OCI-M2 (cell line): ENCODE results near the gene SPATS2L.

Experiments
- DNase-seq: peaks from one replicate; lab custom pipeline; 2025; ENCODE audit not compliant: unreplicated experiment; lab: John Stamatoyannopoulos, UW

The SPATS2L gene

DNA sequence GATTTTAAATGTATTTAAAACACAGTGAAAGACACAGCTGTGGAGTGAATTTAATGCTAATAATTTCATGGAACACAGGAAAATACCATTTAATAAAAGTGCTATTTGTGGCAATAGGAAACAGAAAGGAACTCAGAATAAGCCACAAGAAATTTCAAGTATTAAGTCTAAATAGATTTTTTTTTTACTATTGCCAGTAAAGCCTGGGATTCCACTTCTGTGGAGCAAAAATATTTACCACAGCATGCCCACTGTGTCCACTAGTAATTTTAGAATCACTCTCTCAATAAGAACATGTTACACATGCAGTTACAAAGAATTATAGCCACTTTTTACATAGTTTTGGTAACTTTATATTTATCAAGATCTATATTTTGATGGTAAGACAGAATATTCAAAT is 186.2 kb downstream of the SPATS2L start:
- DNase-seq, result no peak

DNA sequence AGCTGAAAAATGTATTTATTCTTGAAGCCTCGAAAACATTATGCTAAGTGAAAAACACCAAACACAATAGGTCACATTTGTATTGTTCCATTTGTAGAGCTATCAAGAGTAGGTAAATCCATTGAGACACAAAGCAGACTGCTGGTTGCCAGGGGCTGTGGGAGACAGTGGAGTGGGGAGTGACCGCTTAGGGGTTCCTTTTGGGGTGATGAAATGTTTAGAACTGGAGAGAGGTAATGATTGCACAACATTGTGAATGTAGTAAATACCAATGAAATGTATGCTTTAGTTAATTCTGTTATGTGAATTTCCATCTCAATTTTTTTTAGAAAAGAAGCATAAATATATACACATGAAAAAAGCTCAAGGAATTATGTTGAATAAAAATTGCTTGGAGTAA is 187.6 kb downstream of the SPATS2L start:
- no peak for DNase-seq

DNA sequence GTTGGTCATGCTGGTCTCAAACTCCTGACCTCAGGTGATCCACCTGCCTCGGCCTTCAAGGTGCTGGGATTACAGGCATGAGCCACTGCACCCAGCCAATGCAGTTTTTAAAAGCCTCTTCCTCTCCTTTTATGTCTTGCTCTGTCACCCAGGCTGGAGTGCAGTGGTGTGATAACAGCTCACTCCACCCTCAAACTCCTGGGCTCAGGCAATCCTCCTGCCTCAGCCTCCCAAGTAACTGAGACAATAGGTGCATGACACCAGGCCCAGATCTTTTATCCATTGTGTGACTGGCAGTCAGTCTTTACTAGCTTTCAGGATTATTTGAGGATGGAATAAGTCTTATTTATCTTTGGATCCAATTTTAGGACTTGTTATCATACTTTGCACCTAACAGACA is 190.2 kb downstream of the SPATS2L start:
- no peak for DNase-seq

GRCh38 chr2:200498402-200499162 is 192.1 kb downstream of the SPATS2L start:
- no peak for DNase-seq

DNA sequence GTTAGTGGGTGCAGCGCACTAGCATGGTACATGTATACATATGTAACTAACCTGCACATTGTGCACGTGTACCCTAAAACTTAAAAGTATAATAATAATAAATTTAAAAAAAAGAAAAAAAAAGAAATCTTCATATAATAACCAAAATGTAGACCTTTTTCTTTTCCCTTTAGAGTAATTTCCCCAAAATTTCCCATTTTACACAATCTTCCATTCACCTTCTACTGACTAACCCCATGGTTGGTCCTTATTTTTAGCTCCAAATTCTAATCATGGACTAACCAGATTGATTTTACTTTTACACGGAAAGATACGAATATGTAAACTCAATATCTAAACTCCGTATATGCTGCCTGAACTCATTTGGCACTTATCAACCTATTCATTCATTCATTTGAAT is 195.7 kb downstream of the SPATS2L start:
- DNase-seq, result no peak

DNA sequence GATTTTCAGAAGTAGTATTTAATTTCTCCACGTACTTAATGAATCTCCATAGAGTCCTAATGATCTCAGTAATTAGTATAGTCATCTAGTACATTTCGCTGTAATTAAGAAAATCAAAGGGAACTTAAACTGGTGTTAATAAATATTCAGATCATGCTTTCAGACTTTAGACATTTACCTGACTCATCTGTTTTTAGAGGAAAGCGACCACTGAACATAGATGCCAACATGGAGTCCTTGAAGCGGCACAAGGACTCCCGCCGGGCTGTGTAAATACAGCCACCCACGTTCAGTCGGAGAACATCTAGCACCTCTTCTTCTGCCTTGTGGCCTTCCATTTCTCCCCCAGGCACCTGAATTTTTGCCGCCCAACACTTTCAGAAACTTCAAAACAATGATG is 200.2 kb downstream of the SPATS2L start:
- no peak for DNase-seq

GRCh38 chr2:200507179-200507578 is 200.7 kb downstream of the SPATS2L start:
- no peak for DNase-seq

- no peak for DNase-seq
These were observed 202.7 kb downstream of the SPATS2L start for GRCh38 chr2:200509235-200509611.

DNA sequence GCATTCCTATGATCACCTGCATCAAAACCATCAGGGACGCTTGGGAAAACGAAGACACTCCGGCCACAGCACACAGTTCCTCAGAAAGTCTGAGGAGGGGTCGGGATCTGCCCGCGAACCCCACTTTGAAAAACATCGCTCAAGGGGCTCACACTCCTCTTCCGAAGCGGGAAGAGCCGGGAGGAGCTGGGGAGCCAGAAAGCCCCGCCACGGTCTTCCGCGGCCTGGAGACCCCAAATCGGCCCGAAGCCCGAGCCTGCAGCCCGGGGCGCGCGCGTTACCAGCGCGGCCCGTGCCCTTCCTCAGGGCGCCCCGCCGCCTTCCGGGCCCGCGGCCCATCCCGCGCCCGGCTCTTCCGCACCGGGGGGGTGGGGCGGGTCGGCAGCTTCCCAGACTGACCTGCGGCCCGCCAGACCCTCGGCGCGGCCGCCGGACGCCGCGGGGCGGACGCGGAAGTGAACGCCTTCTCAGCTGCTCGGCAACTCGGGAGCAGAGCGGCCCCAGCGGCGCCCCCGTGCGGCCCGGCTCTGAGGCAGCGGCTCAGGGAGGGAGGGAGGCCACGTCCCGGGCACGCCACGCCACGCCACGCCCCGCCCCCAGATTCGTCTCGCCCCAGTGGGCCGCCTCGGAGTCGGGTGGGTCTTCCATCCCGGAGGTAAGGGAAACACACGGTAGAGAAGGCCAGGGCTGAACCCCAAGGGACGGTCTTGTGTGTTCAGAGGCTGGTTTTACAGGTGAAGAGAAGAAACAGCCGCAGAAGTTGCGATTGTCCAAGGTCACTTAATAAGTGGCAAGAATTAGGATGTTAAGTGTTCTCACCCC is 203.3 kb downstream of the SPATS2L start, which contains the start of gene KCTD18:
Gene KCTD18, minus strand, starts transcription at position 457 of the 822 bp plus-strand sequence. CDS start 3,052 bp downstream, outside the sequence.
- no peak for DNase-seq

DNA sequence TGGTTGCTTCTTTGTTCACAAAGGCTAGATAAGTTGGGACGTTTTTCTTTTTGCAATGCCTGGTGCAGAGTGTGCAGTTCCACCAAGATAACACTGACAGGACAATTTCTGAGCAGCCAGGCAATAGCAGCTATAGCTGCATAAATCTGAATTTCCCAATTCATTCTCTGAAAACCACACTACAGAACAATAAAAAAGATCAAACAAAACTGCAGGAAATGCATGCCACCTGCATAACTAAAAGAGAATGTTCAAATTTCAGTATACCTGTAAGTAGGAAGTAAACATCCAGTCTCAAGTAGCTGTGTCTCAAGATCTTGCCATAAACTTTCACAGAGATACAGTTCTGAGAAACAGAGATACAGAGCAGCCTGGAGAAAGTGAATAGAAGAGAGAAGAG is 208.7 kb downstream of the SPATS2L start:
- DNase-seq, result no peak

GRCh38 chr2:200523158-200523557 is 216.7 kb downstream of the SPATS2L start:
- no peak for DNase-seq

- no peak for DNase-seq
These were observed 217.1 kb downstream of the SPATS2L start for GRCh38 chr2:200523604-200524003.

GRCh38 chr2:200525066-200525465 is 218.6 kb downstream of the SPATS2L start:
- DNase-seq, result no peak

GRCh38 chr2:200525551-200525881 is 219.0 kb downstream of the SPATS2L start:
- no peak for DNase-seq

DNA sequence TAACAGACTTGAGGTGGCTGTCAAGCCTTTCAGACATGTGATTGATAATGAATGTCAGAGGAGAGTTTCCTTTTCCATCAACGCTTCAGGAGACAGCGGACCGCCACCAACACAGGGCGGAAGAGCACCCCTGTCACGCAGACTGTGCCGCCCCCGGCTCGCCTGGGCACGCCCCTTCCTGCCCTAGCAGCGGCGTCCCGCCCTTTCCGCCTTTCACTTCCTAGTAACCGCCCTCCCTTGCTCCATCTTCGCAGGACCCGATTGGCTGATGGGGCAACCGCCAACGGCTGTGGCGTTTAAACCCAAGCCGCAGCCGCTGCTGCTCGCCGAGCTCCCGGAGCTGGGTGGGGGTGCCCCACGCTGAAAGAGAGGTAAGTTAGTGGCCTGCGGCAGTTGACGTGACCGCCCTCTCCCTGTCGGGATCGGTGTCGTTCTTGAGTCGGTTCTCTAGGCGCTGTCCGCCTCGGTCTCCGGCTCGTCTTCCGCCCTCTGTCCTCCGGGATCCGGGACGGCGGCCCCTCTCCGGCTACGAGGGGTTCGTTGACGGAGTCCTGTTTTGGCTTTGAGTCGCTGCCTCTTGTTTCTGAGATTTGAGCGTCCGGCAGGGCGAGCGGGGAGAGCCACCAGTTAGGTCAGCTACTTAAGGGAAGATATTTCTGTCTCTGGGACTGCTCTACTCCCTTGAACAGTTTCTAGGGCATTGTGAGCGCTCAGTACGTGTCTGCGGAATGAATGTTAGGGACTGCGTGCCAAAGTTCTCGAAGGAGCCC is 219.6 kb downstream of the SPATS2L start, which contains the start of gene SGO2:
Gene SGO2, plus strand, starts transcription at position 326 of the 770 bp plus-strand sequence. CDS start 6,769 bp downstream, outside the sequence.
- peak; percentile 80 for DNase-seq

DNA sequence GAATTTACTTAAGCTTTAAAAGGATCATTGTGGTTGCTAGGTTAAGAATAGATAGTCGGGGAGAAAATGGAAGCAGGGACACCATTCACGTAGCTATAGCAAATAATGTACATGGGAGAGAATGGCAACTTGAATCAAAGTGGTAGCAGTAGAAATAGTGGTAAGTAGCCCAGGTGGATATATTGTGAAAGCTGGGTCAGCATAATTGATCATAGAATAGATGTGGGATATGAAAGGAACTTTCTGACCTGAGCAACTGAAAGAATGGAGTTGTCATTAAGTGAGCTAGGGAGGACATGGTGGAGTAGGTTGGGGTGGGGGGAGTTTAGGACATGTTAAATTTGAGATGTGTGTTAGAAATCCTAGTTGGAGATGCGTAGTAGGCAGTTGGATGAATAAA is 221.7 kb downstream of the SPATS2L start:
- no peak for DNase-seq
